Measurements from ENCODE around the gene LRIG2.
A peak's percentile ranks its signal among the peaks of the same experiment; 100 is the strongest.
"Not testable (repeated sequence)": the region's sequence is repeated elsewhere in the genome, so short reads cannot be mapped to it uniquely, and the experiment has no call there.

The LRIG2 gene

DNA sequence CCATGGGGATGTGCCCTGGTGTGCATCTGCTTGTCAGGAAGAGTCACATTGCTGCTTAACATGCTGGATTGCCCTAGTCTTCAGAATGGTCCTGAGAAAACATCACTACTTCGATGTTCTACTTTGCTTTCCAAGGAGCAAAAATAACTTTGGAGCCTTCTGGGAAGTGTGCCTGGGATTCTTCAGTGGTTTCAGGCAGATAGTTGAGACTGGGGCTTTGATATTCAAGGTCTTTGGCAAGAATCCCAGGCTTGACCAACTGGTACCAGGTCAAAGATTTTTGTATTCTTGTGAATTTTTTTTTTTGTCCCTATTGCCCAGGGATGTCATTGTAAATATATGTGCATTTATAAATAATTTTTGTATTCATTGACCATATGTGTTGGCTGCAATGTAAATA is 51.4 kb downstream of the LRIG2 start:
- Histone ChIP-seq H3K27ac (no peak overlapping the region), H3K4me3 (no peak overlapping the region)

- Histone ChIP-seq H3K4me3 (no peak overlapping the region), H3K27ac (no peak overlapping the region)
These were observed 52.5 kb downstream of the LRIG2 start for GRCh38 chr1:113125517-113125916.

- Histone ChIP-seq H3K27ac (no peak overlapping the region), H3K4me3 (no peak overlapping the region)
These were observed 53.2 kb downstream of the LRIG2 start for GRCh38 chr1:113126207-113126606.

DNA sequence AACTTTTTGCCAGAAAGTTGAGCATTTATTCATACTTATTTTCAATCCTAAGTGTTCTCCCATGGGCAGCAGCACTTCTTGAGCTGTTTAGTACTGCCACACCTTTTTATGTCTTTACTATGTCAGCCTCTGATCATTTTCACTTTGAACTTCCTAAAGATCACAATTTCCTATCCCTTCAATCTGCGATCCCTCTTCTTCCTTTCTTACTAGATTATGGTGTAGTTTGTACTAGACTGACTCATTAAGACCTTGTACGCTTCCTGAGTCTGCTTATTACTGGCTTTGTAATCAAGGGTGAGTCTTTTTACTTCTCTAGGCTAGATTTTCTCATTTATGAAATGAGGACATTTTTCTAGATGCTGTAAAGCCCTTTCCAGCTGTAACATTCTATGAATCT is 55.1 kb downstream of the LRIG2 start:
- Histone ChIP-seq H3K27ac (no peak overlapping the region), H3K4me3 (no peak overlapping the region)

DNA sequence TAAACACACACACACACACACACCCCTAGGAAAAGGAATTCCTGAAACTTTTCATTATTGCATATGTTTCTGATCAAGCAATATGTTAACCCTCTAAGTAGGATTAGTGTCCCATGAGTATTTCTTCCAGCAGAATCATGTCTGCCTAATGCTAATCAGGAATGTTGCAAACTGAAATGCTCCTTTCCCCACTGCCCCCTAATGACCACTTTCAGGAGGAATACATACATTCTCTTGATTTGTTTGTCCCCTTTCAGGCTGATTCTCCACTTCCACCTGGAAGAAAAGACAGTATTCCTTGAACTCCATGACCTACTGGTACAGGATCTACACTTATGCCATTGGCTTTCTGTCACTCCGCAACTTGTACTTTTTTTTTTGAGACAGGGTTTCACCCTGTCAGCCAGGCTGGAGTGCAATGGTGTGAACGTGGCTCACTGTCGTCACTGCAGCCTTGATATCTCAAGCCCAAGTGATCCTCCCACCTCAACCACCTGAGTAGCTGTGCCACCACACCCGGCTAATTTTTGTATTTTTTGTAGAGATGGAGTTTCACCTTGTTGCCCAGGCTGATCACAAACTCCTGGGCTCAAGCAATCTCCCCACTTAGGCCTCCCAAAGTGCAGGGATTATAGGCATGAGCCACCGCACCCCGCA is 56.7 kb downstream of the LRIG2 start:
- H3K4me3 ChIP-seq = no peak overlapping the region
- H3K27ac ChIP-seq = no peak overlapping the region

DNA sequence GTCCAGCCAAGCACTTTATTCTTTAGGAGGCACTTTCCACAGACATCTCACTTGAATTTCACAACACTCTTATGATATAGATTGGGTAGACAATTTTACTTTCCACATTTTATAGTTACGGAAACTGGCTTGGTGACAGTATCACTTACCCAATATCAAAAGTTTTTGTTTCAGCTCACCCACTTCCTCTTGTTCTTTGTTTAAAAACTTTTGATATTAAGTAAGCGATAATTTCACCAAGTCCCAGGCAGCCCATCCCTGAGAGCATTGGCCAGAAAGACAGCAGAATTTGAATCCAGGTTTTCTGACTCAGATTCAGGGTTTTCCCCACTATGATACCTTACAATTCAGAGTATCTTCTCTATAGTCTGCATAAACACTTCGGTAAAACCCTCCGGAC is 60.0 kb downstream of the LRIG2 start:
- no peak overlapping the region for H3K4me3 ChIP-seq
- no peak overlapping the region for H3K27ac ChIP-seq

GRCh38 chr1:113133759-113134158 is 60.8 kb downstream of the LRIG2 start:
- no peak overlapping the region for H3K27ac ChIP-seq
- no peak overlapping the region for H3K4me3 ChIP-seq

DNA sequence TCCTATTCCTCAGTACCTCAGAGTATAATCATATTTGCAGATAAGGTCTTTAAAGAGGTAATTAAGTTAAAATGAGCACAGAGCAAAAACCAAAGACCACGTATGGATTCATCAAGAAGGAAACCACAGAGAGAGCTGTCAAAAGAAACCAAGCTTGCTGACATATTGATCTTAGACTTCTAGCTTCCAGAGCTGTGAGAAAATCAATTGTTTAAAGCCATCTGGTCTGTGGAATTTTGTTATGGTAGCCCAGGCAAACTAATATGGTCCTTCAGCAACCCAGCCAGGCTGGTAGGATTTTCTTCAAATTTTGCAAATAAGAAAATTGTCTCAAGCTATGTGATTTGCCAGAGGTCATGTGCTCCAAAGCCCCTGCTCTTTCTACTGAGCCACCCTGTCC is 62.5 kb downstream of the LRIG2 start:
- Histone ChIP-seq H3K27ac (no peak overlapping the region), H3K4me3 (no peak overlapping the region)

DNA sequence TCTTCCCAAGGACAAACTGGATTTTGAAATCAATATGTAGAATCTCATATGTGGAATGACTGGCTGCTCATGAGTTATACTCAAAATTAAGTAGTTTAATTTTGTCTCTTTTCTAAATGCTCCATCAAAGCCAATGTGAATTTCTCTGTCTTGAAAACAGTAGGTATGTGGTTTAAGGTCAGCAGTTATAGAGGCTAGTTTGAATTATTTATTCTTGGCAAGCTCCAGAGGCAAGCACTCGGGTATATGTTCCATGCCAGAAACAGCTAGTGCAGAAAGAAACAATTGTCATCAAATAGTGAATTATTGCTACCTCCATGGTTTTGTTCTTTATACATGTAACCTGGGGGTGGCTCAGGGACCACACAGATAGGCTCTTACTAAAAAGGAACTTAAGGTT is 63.5 kb downstream of the LRIG2 start:
- H3K27ac ChIP-seq = no peak overlapping the region

DNA sequence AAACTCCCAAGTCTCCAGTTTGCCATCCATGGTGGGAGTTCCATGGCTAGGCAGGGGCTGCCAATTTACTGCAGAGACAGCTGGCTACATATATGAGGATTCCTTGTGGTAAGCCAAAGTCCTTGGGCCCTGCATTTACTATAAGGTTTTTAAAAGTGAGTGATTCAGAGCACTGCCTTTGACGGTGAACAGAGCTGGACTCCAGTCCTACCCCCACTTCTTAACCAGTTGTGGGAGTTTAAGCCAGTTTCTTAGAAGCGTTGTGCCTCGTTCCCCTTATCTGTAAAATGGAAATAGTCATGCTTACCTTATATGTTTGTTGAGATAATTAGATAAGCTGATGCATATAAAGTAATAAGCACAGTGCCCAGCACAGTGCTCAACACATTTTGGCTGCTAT is 64.6 kb downstream of the LRIG2 start:
- no peak overlapping the region for H3K4me3 ChIP-seq
- no peak overlapping the region for H3K27ac ChIP-seq

More for the DNA sequence above, 63.5 kb downstream of the LRIG2 start:
- H3K4me3 ChIP-seq = no peak overlapping the region

- no peak overlapping the region for H3K27ac ChIP-seq
- no peak overlapping the region for H3K4me3 ChIP-seq
These were observed 65.8 kb downstream of the LRIG2 start for GRCh38 chr1:113138778-113139177.

DNA sequence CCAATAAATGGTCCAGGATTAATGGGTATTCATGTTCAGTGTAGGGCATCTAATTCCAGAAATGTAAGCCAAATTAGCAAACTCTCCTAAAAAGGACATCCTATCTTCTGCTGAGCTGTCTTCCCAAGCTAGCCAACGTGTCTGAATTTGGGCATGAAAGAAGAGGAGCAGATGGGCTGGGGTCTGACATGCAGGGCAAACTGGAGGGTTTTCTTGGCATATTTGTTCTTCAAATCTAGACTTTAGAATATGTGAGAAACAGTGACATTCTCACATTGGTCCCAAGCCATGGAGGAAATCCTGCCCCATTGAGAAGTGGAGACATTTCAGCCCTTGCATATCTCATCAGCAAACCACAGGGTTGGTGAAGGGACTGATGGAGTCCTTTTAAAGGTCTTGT is 67.2 kb downstream of the LRIG2 start:
- Histone ChIP-seq H3K27ac (no peak overlapping the region), H3K4me3 (no peak overlapping the region)

GRCh38 chr1:113140588-113141446 is 67.8 kb downstream of the LRIG2 start:
- peak overlapping the region in 3 of 21 experiments; percentile 7 to 39 (median 13) for H3K27ac ChIP-seq

GRCh38 chr1:113141650-113142473 is 68.9 kb downstream of the LRIG2 start:
- Histone ChIP-seq H3K4me3 (no peak overlapping the region), H3K27ac (peak overlapping the region in 2 of 21 experiments; percentile 2 to 39)

More at GRCh38 chr1:113140588-113141446, 67.8 kb downstream of the LRIG2 start:
- H3K4me3 ChIP-seq = no peak overlapping the region

- no peak overlapping the region for H3K27ac ChIP-seq
- H3K4me3 ChIP-seq = no peak overlapping the region
These were observed 69.8 kb downstream of the LRIG2 start for GRCh38 chr1:113142791-113143190.

GRCh38 chr1:113146242-113147072 is 73.5 kb downstream of the LRIG2 start:
- Histone ChIP-seq H3K4me3 (no peak overlapping the region), H3K27ac (no peak overlapping the region)

GRCh38 chr1:113147073-113147625 is 74.2 kb downstream of the LRIG2 start:
- Histone ChIP-seq H3K4me3 (no peak overlapping the region), H3K27ac (no peak overlapping the region)

DNA sequence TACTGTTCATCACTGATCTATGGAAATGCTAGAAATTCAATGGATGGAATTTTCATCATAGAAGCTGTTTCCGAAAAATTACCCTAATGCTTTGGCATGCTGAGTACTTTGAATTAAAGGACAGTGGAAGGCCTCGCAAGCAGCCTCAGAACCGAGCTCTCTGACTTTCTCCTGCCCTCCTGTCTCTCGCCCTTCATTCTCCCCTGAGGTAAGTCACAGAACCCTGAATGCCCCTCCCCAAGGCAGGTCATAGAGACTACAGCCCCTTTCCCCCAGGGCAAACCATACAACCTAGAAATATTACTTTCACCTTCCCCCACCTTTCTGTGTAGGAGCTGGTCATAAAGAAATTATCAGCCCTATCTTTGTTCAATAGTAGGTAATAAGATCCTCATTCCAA is 74.8 kb downstream of the LRIG2 start:
- H3K27ac ChIP-seq = no peak overlapping the region
- H3K4me3 ChIP-seq = no peak overlapping the region

GRCh38 chr1:113150494-113150893 is 77.5 kb downstream of the LRIG2 start:
- not testable (repeated sequence) for H3K4me3 ChIP-seq, H3K27ac ChIP-seq
